C4-2B (cell line): ENCODE measurements around the gene DLGAP1.
"Not testable (repeated sequence)": the region's sequence is repeated elsewhere in the genome, so short reads cannot be mapped to it uniquely, and the experiment has no call there.

Experiments used
- H3K27ac ChIP-seq: fragments of 450-650 bp; 2 replicates; pipeline ENCODE4 v1.5.1; 2017
- ZFX ChIP-seq: fragments of 450-650 bp; IDR thresholded peaks from 2 replicates; pipeline ENCODE4 v1.6.1; 2017
- TF ChIP-seq, protein P1 (sequence below): fragments of 450-650 bp; conservative IDR thresholded peaks from 2 replicates; pipeline ENCODE4 v1.5.1; 2017; ENCODE audit warnings: mild to moderate bottlenecking

Gene DLGAP1

DNA sequence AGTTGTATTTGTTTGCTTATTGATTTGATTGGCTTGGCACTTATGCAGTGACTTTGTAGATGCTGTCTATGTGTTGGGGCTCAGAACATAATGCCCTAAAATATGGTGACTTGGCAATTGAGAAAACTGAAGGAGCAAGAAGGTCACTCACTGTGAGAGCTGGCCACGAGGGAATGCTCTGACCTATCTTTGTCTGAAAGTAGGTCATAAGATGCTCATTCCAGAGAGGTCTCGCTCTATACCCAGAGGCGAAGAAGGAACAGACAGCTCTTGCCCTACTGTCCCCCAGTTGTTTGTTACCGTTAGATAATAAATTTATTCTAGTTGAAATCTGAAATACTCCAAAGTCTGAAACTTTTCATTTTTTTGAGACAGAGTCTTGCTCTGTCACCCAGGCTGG is 846.6 kb downstream of the DLGAP1 start:
- TF ChIP-seq, protein P1, sequence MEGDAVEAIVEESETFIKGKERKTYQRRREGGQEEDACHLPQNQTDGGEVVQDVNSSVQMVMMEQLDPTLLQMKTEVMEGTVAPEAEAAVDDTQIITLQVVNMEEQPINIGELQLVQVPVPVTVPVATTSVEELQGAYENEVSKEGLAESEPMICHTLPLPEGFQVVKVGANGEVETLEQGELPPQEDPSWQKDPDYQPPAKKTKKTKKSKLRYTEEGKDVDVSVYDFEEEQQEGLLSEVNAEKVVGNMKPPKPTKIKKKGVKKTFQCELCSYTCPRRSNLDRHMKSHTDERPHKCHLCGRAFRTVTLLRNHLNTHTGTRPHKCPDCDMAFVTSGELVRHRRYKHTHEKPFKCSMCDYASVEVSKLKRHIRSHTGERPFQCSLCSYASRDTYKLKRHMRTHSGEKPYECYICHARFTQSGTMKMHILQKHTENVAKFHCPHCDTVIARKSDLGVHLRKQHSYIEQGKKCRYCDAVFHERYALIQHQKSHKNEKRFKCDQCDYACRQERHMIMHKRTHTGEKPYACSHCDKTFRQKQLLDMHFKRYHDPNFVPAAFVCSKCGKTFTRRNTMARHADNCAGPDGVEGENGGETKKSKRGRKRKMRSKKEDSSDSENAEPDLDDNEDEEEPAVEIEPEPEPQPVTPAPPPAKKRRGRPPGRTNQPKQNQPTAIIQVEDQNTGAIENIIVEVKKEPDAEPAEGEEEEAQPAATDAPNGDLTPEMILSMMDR = no peak
- TF ChIP-seq ZFX = no peak
- no peak overlapping the region for H3K27ac ChIP-seq

DNA sequence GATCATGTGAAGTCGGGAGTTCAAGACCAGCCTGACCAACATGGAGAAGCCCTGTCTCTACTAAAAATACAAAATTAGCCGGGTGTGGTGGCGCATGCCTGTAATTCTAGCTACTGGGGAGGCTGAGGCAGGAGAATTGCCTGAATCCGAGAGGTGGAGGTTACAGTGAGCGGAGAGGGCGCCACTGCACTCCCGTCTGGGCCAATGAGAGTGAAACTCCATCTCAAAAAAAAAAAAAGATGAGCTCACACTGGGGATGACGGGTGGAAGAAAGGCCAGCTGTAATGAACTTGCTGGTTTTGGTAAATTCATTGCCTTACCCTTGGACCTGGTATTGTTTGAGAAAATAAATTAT is 847.0 kb downstream of the DLGAP1 start:
- not testable (repeated sequence) for H3K27ac ChIP-seq

DNA sequence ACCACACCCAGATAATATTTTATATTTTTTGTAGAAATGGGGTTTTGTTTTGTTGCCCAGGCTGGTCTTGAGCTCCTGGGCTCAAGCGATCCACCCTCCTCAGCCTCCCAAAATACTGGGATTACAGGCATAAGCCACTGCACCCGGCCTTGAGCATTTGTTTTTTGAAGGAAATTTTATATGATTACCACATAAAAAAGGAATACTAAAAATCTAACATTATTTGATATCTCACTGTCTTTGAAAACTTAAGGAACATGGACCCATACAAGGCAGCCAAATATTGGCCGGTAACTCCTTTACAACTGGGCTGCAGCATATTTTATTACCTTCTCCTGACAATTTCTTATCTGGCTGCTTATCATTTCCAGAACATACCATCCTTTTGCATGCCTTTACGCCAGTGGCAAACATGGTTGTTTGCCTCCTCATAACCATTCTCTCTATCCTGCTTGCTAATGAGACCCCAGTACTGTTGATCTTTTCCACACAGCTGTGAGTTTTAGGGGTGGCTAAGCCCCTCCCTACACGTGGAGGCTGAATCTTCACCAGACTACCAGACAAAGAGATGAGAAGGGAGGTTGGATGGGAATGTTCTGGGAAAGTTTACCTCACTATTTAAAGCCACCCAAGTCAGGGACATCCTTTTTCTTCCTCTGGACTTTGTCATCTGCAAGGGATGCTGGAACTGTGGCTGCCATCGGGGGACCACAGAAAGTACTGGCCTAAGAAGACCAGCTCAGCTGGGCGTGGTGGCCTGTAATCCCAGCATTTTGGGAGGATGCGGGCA is 847.6 kb downstream of the DLGAP1 start:
- no peak overlapping the region for H3K27ac ChIP-seq
- no peak for TF ChIP-seq ZFX
- TF ChIP-seq, protein P1 = no peak

DNA sequence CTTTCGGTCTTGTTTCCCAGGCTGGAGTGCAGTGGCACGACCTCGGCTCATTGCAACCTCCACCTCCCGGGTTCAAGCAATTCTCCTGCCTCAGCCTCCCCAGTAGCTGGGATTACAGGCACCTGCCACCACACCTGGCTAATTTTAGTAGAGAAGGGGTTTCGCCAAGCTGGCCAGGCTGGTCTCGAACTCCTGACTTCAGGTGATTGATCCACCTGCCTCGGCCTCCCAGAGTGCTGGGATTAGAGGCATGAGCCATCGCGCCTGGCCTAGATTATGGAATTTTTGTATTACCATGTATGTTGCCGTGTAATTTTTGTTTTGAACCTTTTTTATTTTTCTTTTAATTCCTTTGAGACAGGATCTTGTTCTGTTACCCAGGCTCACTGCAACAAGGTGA is 848.2 kb downstream of the DLGAP1 start:
- H3K27ac ChIP-seq = not testable (repeated sequence)

DNA sequence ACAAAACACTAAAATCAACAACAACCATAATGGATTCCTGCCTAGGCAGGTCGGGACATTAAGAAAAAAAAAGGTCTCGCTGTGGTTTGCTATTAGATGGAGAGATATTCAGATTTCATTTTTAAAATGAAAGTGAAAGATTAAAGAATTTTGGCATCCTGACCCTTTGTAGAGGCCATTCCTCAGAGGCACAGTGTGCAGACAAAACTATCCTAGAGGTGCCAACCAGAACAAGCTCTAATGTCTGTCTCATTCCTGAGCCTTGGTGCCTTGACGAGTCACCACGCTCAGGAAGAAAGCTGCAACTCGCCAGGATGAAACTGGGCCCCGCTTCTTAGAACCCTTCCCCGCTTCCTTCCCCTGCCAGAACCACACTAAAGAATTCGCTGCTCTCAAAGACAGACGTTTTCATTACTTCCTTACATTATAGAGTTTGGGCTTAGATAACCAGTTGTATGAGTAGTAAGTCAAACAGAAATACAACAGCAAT is 849.1 kb downstream of the DLGAP1 start:
- H3K27ac ChIP-seq = no peak overlapping the region

DNA sequence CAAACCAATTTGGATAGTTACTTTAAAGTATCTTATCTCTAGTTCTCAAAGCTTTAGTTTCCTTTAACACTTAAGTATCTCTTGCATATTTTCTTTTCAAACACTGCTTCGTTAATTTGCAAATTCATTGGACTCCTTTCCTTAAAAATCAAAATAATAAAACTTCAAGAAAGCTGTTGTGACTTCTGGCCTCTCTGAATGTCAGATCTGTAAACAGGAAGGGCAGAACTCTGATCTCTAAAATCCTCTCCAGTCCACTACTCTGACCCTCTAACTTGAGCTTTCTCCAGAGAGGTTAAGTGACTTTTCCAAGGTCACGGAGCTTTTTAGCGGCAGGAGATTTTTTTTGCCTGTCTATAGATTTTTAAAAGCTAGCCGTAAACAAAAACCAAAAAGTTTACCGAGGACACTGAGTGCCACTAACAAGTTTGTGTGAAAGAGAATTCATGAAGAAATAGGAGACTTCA is 849.6 kb downstream of the DLGAP1 start:
- no peak for TF ChIP-seq ZFX
- TF ChIP-seq, protein P1 = no peak
- H3K27ac ChIP-seq = no peak overlapping the region

More for the DNA sequence above, 849.1 kb downstream of the DLGAP1 start:
- TF ChIP-seq, protein P1 = no peak
- TF ChIP-seq ZFX = no peak

DNA sequence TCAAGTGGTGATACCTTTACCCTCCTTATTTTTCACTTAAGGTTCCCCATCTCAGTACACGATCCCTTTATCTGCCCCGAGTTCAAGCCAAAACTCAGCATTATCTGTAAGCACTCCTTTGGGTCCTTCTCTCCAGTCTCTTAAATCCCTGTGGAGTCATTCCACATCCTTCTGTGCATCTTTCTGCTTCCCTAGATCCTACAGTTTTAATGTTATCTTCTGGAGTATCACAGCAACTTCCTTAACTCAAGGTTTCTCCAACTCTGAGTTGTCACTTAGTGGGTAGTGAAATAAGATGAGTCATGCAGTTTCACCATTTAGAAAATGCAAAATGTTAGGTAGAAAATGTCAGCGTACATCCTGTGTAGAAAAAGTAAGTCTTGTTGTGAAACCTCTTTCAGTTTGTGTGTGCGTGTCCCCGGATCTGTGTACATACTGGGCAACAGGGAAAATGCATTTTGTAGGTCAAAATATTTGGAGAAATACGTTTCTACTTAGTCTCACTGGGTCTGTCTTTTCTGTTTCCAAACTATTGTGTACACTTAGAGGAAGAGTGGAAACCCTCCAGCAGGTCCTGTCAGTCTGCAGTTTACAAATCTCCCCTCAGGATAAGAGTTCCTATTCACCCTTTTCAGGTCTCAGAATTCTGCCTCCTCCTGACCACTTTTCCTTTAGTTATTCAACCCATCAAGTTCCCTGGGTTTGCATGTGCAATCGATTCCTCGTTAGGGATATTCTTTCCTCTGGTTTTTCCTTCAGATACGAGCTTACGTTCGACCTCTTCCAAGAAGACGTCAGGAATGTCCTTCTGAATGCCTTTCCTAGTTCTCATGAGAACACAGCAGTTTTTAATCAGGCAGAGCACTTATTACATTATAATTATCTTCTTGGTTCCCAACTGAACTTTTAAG is 850.4 kb downstream of the DLGAP1 start:
- TF ChIP-seq ZFX = no peak
- TF ChIP-seq, protein P1 = no peak
- no peak overlapping the region for H3K27ac ChIP-seq

DNA sequence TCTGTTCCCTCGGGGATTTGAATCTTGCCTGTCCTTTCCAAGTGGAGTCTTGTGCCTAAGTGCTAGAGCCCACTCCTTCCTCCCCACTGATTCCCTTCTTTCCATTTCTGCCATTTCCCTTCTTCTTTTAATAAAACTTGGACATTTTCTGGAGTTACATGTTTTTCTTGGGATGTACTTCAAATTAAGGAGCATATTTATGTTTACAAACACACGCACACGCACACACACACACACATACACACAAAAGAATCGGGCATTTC is 850.9 kb downstream of the DLGAP1 start:
- TF ChIP-seq, protein P1 = no peak
- TF ChIP-seq ZFX = no peak
- H3K27ac ChIP-seq = no peak overlapping the region; the same call in 1 of the 2 replicates
